Fibroblast of the aortic adventitia (primary cell): ENCODE measurements around the gene C3orf70. TPM values are rescaled to one million over a fixed set of nuclear protein-coding genes. Genes with fewer than 3 reads are reported as not detected.

Experiments used
- DNase-seq: peaks from one replicate; pipeline ENCODE4 v3.0.0-alpha.2; 2010; ENCODE audit warnings: low read depth
- H3K4me3 ChIP-seq: 2 replicates; pipeline ENCODE4 v1.5.1; 2011; ENCODE audit warnings: low read depth, mild to moderate bottlenecking, control low read depth, low read length, moderate library complexity
- total RNA-seq: library from RNA; depleted of rRNA; stranded (reverse); fragments of >200 nt; gene quantifications from 2 replicates; pipeline ENCODE4 v1.2.3, GENCODE V29; 2012; ENCODE audit warnings: low replicate concordance
- TF ChIP-seq, protein P1 (sequence below): IDR thresholded peaks from 2 replicates; pipeline ENCODE4 v1.5.1; 2011; ENCODE audit warnings: mild to moderate bottlenecking, low read length, control low read depth, inconsistent platforms; ENCODE audit not compliant: insufficient read depth

The C3orf70 gene
- total RNA-seq, 1 donor = 1.1 TPM

DNA sequence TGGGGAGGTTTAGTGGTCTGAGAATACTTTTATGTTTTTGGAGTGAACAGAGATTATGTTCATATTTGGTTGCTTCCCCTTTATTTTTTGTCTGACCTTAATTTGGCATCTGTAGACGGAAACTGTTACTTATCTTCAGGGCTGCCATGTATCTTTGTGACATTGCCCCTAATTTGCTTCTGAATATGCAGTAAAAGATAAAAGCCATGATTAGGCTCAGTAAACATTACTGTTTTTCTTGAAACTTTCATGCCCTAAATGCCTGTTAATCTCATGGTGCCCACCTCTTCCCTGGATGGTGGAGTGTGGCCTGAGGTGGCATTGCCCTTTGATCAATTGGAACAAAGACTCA, 106.7 kb downstream of the C3orf70 start:
- no peak overlapping the region for H3K4me3 ChIP-seq
- DNase-seq = no peak
- TF ChIP-seq, protein P1, sequence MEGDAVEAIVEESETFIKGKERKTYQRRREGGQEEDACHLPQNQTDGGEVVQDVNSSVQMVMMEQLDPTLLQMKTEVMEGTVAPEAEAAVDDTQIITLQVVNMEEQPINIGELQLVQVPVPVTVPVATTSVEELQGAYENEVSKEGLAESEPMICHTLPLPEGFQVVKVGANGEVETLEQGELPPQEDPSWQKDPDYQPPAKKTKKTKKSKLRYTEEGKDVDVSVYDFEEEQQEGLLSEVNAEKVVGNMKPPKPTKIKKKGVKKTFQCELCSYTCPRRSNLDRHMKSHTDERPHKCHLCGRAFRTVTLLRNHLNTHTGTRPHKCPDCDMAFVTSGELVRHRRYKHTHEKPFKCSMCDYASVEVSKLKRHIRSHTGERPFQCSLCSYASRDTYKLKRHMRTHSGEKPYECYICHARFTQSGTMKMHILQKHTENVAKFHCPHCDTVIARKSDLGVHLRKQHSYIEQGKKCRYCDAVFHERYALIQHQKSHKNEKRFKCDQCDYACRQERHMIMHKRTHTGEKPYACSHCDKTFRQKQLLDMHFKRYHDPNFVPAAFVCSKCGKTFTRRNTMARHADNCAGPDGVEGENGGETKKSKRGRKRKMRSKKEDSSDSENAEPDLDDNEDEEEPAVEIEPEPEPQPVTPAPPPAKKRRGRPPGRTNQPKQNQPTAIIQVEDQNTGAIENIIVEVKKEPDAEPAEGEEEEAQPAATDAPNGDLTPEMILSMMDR = no peak

- no peak overlapping the region for H3K4me3 ChIP-seq
- TF ChIP-seq, protein P1 = no peak
- DNase-seq = no peak
These were observed 110.4 kb downstream of the C3orf70 start for GRCh38 chr3:185042312-185043050.

DNA sequence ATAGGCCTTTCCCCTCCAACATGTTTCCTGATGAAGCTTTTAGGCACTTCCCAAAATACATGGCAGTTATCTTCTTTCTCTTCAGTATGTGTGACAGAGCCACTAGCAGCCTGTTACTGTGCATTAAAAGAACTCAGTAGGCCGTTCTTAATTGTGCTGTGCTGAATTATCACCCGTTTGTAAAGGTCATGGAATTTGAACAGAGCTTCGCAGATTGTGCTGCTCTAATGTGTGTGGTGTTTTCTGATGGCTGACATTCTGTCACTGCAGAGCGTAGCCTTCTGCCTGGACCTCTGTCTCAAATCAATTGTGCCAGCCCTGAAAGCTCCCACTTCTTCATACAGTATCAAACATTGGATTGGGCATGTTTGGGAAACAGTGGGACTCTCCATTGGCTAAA, 111.3 kb downstream of the C3orf70 start:
- H3K4me3 ChIP-seq = no peak overlapping the region

GRCh38 chr3:185040425-185040824, 112.4 kb downstream of the C3orf70 start:
- TF ChIP-seq, protein P1 = no peak
- no peak overlapping the region for H3K4me3 ChIP-seq
- no peak for DNase-seq

More for the DNA sequence above, 111.3 kb downstream of the C3orf70 start:
- TF ChIP-seq, protein P1 = no peak
- DNase-seq = no peak

GRCh38 chr3:185037801-185038200, 115.1 kb downstream of the C3orf70 start:
- H3K4me3 ChIP-seq = no peak overlapping the region
- TF ChIP-seq, protein P1 = no peak
- no peak for DNase-seq

DNA sequence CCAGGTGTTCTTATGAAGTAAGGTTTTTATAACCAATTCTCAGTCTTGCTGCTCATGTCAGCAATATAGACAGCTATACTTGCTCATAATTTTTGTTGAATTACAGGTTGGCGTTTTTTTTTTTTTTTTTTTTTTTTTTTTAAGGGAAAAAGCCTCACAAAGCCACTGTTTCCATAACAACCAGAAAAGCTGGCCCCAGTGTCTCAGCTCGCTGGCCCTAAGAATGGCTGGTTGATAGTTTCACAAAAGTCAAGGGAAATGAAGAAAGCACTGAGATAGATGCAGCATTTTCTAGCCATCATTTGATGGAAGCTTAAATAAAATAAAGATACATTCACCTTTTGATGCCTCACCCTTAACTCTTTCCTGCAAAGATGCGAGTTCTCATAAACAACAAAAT, 121.9 kb downstream of the C3orf70 start:
- no peak overlapping the region for H3K4me3 ChIP-seq
- DNase-seq = no peak
- TF ChIP-seq, protein P1 = no peak

DNA sequence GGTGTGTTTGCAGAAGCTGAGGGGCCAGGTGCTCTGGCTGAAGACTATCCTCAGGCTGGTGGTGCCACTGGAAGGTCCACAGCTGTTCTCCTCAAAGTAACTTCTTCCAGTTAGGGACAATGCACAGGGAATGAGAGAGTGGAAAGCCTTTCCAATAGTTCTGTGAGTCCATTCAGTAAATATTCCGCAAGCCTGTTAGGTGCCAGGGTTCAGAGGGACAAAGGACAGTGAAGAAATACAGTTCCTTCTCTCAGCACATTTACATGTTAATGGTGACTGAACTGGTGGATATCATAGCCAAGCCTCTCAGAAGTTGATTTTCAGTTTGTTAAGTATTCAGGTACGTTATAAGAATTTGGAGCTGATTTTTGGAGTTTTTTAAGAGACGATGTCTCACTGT, 122.5 kb downstream of the C3orf70 start:
- H3K4me3 ChIP-seq = no peak overlapping the region
- TF ChIP-seq, protein P1 = no peak
- DNase-seq = no peak
